ENCODE data around the gene ESX1. TPM values are rescaled to one million over a fixed set of nuclear protein-coding genes. Genes with fewer than 3 reads are reported as not detected.
"Not testable (repeated sequence)": the region's sequence is repeated elsewhere in the genome, so short reads cannot be mapped to it uniquely, and the experiment has no call there.

The ESX1 gene
- total and polyA plus RNA-seq, 2 donors, result 0.05 TPM

GRCh38 chrX:104270916-104271512 is 16.3 kb upstream of the ESX1 start:
- H3K4me1 ChIP-seq (ENCODE audit: control insufficient read depth in 2 of 2, insufficient read depth in 2 of 2, low read length in 2 of 2), result no peaks in the 10 kb centered on the region
- DNase-seq (ENCODE audit: low read depth in 6 of 9, low spot score in 9 of 9), result peak in 2 of 9 donors; percentile 9 to 26
- WGBS, result 3% methylated on average over 7 of the region's 7 CpGs
- peaks cover 0 to 6% of the 10 kb centered on the region in 2 donors for H3K27me3 ChIP-seq (ENCODE audit: control insufficient read depth in 2 of 2, insufficient read depth in 1 of 2, low read length in 1 of 2)
- H3K27ac ChIP-seq (ENCODE audit: low read depth in 1 of 2, low read length in 1 of 2), result no peak overlapping the region
- H3K4me3 ChIP-seq (ENCODE audit: low read length in 2 of 2), result no peak overlapping the region
- H3K9me3 ChIP-seq (ENCODE audit: control insufficient read depth in 2 of 2, insufficient read depth in 1 of 2, low read length in 1 of 2), result no peaks in the 10 kb centered on the region
- H3K36me3 ChIP-seq (ENCODE audit: control insufficient read depth in 2 of 2, insufficient read depth in 2 of 2, low read length in 1 of 2), result no peaks in the 10 kb centered on the region

- H3K4me1 ChIP-seq (ENCODE audit: control insufficient read depth in 2 of 2, insufficient read depth in 2 of 2, low read length in 2 of 2), result no peaks in the 10 kb centered on the region
- H3K27ac ChIP-seq (ENCODE audit: low read depth in 1 of 2, low read length in 1 of 2), result no peak overlapping the region
- no peaks in the 10 kb centered on the region for H3K9me3 ChIP-seq (ENCODE audit: control insufficient read depth in 2 of 2, insufficient read depth in 1 of 2, low read length in 1 of 2)
- WGBS, result 73% methylated on average over 6 of the region's 6 CpGs
- H3K36me3 ChIP-seq (ENCODE audit: control insufficient read depth in 2 of 2, insufficient read depth in 2 of 2, low read length in 1 of 2), result no peaks in the 10 kb centered on the region
- no peak for DNase-seq (ENCODE audit: low read depth in 6 of 9, low spot score in 9 of 9)
- peaks cover 0 to 6% of the 10 kb centered on the region in 2 donors for H3K27me3 ChIP-seq (ENCODE audit: control insufficient read depth in 2 of 2, insufficient read depth in 1 of 2, low read length in 1 of 2)
- H3K4me3 ChIP-seq (ENCODE audit: low read length in 2 of 2), result no peak overlapping the region
Observed at GRCh38 chrX:104270212-104270611, 15.5 kb upstream of the ESX1 start.

- DNase-seq (ENCODE audit: low read depth in 6 of 9, low spot score in 9 of 9), result no peak
- WGBS, result 6% methylated on average over 13 of the region's 13 CpGs
- peaks cover 0 to 11% of the 10 kb centered on the region in 2 donors for H3K4me1 ChIP-seq (ENCODE audit: control insufficient read depth in 2 of 2, insufficient read depth in 2 of 2, low read length in 2 of 2)
- no peak overlapping the region for H3K27ac ChIP-seq (ENCODE audit: low read depth in 1 of 2, low read length in 1 of 2)
- H3K27me3 ChIP-seq (ENCODE audit: control insufficient read depth in 2 of 2, insufficient read depth in 1 of 2, low read length in 1 of 2), result peaks cover 16 to 62% of the 10 kb centered on the region in 2 donors
- H3K36me3 ChIP-seq (ENCODE audit: control insufficient read depth in 2 of 2, insufficient read depth in 2 of 2, low read length in 1 of 2), result no peaks in the 10 kb centered on the region
- H3K4me3 ChIP-seq (ENCODE audit: low read length in 2 of 2), result no peak overlapping the region
- H3K9me3 ChIP-seq (ENCODE audit: control insufficient read depth in 2 of 2, insufficient read depth in 1 of 2, low read length in 1 of 2), result peaks cover 0 to 4% of the 10 kb centered on the region in 2 donors
Observed at GRCh38 chrX:104255465-104255864, 732 bp upstream of the ESX1 start.

GRCh38 chrX:104253567-104254441 is 929 bp downstream of the ESX1 start:
- H3K4me1 ChIP-seq (ENCODE audit: control insufficient read depth in 2 of 2, insufficient read depth in 2 of 2, low read length in 2 of 2), result peaks cover 0 to 11% of the 10 kb centered on the region in 2 donors
- peaks cover 0 to 4% of the 10 kb centered on the region in 2 donors for H3K9me3 ChIP-seq (ENCODE audit: control insufficient read depth in 2 of 2, insufficient read depth in 1 of 2, low read length in 1 of 2)
- no peaks in the 10 kb centered on the region for H3K36me3 ChIP-seq (ENCODE audit: control insufficient read depth in 2 of 2, insufficient read depth in 2 of 2, low read length in 1 of 2)
- WGBS, result 5% methylated on average over 65 of the region's 65 CpGs
- no peak overlapping the region for H3K4me3 ChIP-seq (ENCODE audit: low read length in 2 of 2)
- no peak overlapping the region for H3K27ac ChIP-seq (ENCODE audit: low read depth in 1 of 2, low read length in 1 of 2)
- peaks cover 16 to 62% of the 10 kb centered on the region in 2 donors for H3K27me3 ChIP-seq (ENCODE audit: control insufficient read depth in 2 of 2, insufficient read depth in 1 of 2, low read length in 1 of 2)
- no peak for DNase-seq (ENCODE audit: low read depth in 6 of 9, low spot score in 9 of 9)

GRCh38 chrX:104250470-104250869 is 4.3 kb downstream of the ESX1 start:
- Histone ChIP-seq H3K4me1 (ENCODE audit: control insufficient read depth in 2 of 2, insufficient read depth in 2 of 2, low read length in 2 of 2) (peaks cover 0 to 11% of the 10 kb centered on the region in 2 donors), H3K27me3 (ENCODE audit: control insufficient read depth in 2 of 2, insufficient read depth in 1 of 2, low read length in 1 of 2) (peaks cover 11 to 39% of the 10 kb centered on the region in 2 donors), H3K36me3 (ENCODE audit: control insufficient read depth in 2 of 2, insufficient read depth in 2 of 2, low read length in 1 of 2) (no peaks in the 10 kb centered on the region), H3K4me3 (ENCODE audit: low read length in 2 of 2) (no peak overlapping the region), H3K27ac (ENCODE audit: low read depth in 1 of 2, low read length in 1 of 2) (no peak overlapping the region), H3K9me3 (ENCODE audit: control insufficient read depth in 2 of 2, insufficient read depth in 1 of 2, low read length in 1 of 2) (peaks cover 0 to 4% of the 10 kb centered on the region in 2 donors)
- 98% methylated on average over 17 of the region's 17 CpGs for WGBS
- DNase-seq (ENCODE audit: low read depth in 6 of 9, low spot score in 9 of 9), result no peak

- not testable (repeated sequence) for H3K36me3 ChIP-seq (ENCODE audit: control insufficient read depth in 2 of 2, insufficient read depth in 2 of 2, low read length in 1 of 2); H3K27me3 ChIP-seq (ENCODE audit: control insufficient read depth in 2 of 2, insufficient read depth in 1 of 2, low read length in 1 of 2); DNase-seq (ENCODE audit: low read depth in 6 of 9, low spot score in 9 of 9); H3K27ac ChIP-seq (ENCODE audit: low read depth in 1 of 2, low read length in 1 of 2); H3K9me3 ChIP-seq (ENCODE audit: control insufficient read depth in 2 of 2, insufficient read depth in 1 of 2, low read length in 1 of 2); H3K4me1 ChIP-seq (ENCODE audit: control insufficient read depth in 2 of 2, insufficient read depth in 2 of 2, low read length in 2 of 2); H3K4me3 ChIP-seq (ENCODE audit: low read length in 2 of 2)
- 97% methylated on average over 10 of the region's 10 CpGs for WGBS
Observed at GRCh38 chrX:104230060-104230459, 24.7 kb downstream of the ESX1 start.

GRCh38 chrX:104211187-104211586 is 43.5 kb downstream of the ESX1 start:
- Histone ChIP-seq H3K27me3 (ENCODE audit: control insufficient read depth in 2 of 2, insufficient read depth in 1 of 2, low read length in 1 of 2) (no peaks in the 10 kb centered on the region), H3K36me3 (ENCODE audit: control insufficient read depth in 2 of 2, insufficient read depth in 2 of 2, low read length in 1 of 2) (no peaks in the 10 kb centered on the region), H3K27ac (ENCODE audit: low read depth in 1 of 2, low read length in 1 of 2) (no peak overlapping the region), H3K4me3 (ENCODE audit: low read length in 2 of 2) (no peak overlapping the region), H3K4me1 (ENCODE audit: control insufficient read depth in 2 of 2, insufficient read depth in 2 of 2, low read length in 2 of 2) (no peaks in the 10 kb centered on the region), H3K9me3 (ENCODE audit: control insufficient read depth in 2 of 2, insufficient read depth in 1 of 2, low read length in 1 of 2) (no peaks in the 10 kb centered on the region)
- WGBS, result 93% methylated on average over 5 of the region's 5 CpGs
- DNase-seq (ENCODE audit: low read depth in 6 of 9, low spot score in 9 of 9), result no peak

- Histone ChIP-seq H3K27me3 (ENCODE audit: control insufficient read depth in 2 of 2, insufficient read depth in 1 of 2, low read length in 1 of 2) (no peaks in the 10 kb centered on the region), H3K4me1 (ENCODE audit: control insufficient read depth in 2 of 2, insufficient read depth in 2 of 2, low read length in 2 of 2) (no peaks in the 10 kb centered on the region), H3K9me3 (ENCODE audit: control insufficient read depth in 2 of 2, insufficient read depth in 1 of 2, low read length in 1 of 2) (no peaks in the 10 kb centered on the region), H3K36me3 (ENCODE audit: control insufficient read depth in 2 of 2, insufficient read depth in 2 of 2, low read length in 1 of 2) (no peaks in the 10 kb centered on the region), H3K27ac (ENCODE audit: low read depth in 1 of 2, low read length in 1 of 2) (no peak overlapping the region), H3K4me3 (ENCODE audit: low read length in 2 of 2) (no peak overlapping the region)
- no peak for DNase-seq (ENCODE audit: low read depth in 6 of 9, low spot score in 9 of 9)
- 95% methylated on average over 5 of the region's 5 CpGs for WGBS
Observed at GRCh38 chrX:104205548-104205947, 49.2 kb downstream of the ESX1 start.

All from thymus (tissue), 11 donors.